Mesenchymal stem cell (in vitro differentiated cells and primary cell): ENCODE measurements around the gene HHEX.
"Not testable (repeated sequence)": the region's sequence is repeated elsewhere in the genome, so short reads cannot be mapped to it uniquely, and the experiment has no call there.

Experiments used
- DNase-seq: peaks from one replicate; pipeline ENCODE4 v3.0.0-alpha.2; 2013
- H2AFZ ChIP-seq: one replicate; pipeline ENCODE4 v1.6.1; 2013; ENCODE audit warnings: low read depth, mild to moderate bottlenecking, control low read depth, inconsistent platforms, low read length, moderate library complexity
- H2AK5ac ChIP-seq: 2 replicates; pipeline ENCODE4 v1.6.1; 2013; ENCODE audit warnings: low read length, moderate library complexity, mild to moderate bottlenecking, inconsistent platforms; ENCODE audit not compliant: severe bottlenecking
- H2BK120ac ChIP-seq: one replicate; pipeline ENCODE4 v1.6.1; 2013; ENCODE audit warnings: low read depth, mild to moderate bottlenecking, inconsistent platforms, low read length, moderate library complexity
- H2BK12ac ChIP-seq, 2 experiments: one replicate each; pipeline ENCODE4 v1.6.1; 2013; ENCODE audit warnings: inconsistent platforms in 2 of 2, low read length in 2 of 2, mild to moderate bottlenecking in 2 of 2, moderate library complexity in 2 of 2, control low read depth in 1 of 2
- H2BK15ac ChIP-seq: one replicate; pipeline ENCODE4 v1.6.1; 2013; ENCODE audit warnings: mild to moderate bottlenecking, low read depth, inconsistent platforms; ENCODE audit not compliant: poor library complexity, severe bottlenecking
- H2BK5ac ChIP-seq: 2 replicates; pipeline ENCODE4 v1.6.1; 2013; ENCODE audit warnings: low read depth, mild to moderate bottlenecking, low read length, control low read depth, inconsistent platforms; ENCODE audit not compliant: poor library complexity, severe bottlenecking
- H3K14ac ChIP-seq, 2 experiments: one replicate each; pipeline ENCODE4 v1.6.1; 2013; ENCODE audit warnings: inconsistent platforms in 2 of 2, low read length in 2 of 2, control low read depth in 1 of 2, mild to moderate bottlenecking in 1 of 2, moderate library complexity in 1 of 2
- H3K18ac ChIP-seq, 2 experiments: one replicate each; pipeline ENCODE4 v1.6.1; 2013; ENCODE audit warnings: inconsistent platforms in 2 of 2, low read length in 2 of 2, control low read depth in 1 of 2, low read depth in 1 of 2, mild to moderate bottlenecking in 1 of 2
- H3K23ac ChIP-seq, 2 experiments: one replicate each; pipeline ENCODE4 v1.6.1; 2013; ENCODE audit warnings: inconsistent platforms in 2 of 2, low read length in 2 of 2, mild to moderate bottlenecking in 2 of 2, moderate library complexity in 2 of 2, control low read depth in 1 of 2
- H3K27ac ChIP-seq: 2 replicates; pipeline ENCODE4 v1.5.1; 2013; ENCODE audit warnings: mild to moderate bottlenecking, moderate library complexity, low read length, control low read depth, inconsistent platforms; ENCODE audit not compliant: poor library complexity, severe bottlenecking
- H3K27me3 ChIP-seq, 2 experiments: 2 replicates each; pipeline versions ENCODE4 v1.6.1 to v1.7.0; 2013; ENCODE audit warnings: low read length in 2 of 2, mild to moderate bottlenecking in 2 of 2, moderate library complexity in 2 of 2, control low read depth in 1 of 2, inconsistent platforms in 1 of 2; ENCODE audit not compliant: control insufficient read depth in 1 of 2, insufficient read depth in 1 of 2
- H3K36me3 ChIP-seq, 2 experiments: 2 replicates each; pipeline versions ENCODE4 v1.6.1 to v1.7.0; 2013; ENCODE audit warnings: low read length in 2 of 2, control low read depth in 1 of 2, inconsistent platforms in 1 of 2, low read depth in 1 of 2, mild to moderate bottlenecking in 1 of 2; ENCODE audit not compliant: insufficient read depth in 2 of 2, control insufficient read depth in 1 of 2
- H3K4ac ChIP-seq, 2 experiments: one replicate each; pipeline ENCODE4 v1.6.1; 2013; ENCODE audit warnings: inconsistent platforms in 2 of 2, low read length in 2 of 2, mild to moderate bottlenecking in 2 of 2, moderate library complexity in 2 of 2, control low read depth in 1 of 2, low read depth in 1 of 2
- H3K4me1 ChIP-seq: 2 replicates; pipeline ENCODE4 v1.6.1; 2013; ENCODE audit warnings: low read depth, low read length, control low read depth; ENCODE audit not compliant: control insufficient read depth, insufficient read depth
- H3K4me2 ChIP-seq: 2 replicates; pipeline ENCODE4 v1.6.1; 2013; ENCODE audit warnings: low read length, mild to moderate bottlenecking, inconsistent platforms; ENCODE audit not compliant: poor library complexity, severe bottlenecking
- H3K4me3 ChIP-seq, 2 experiments: 2 replicates each; pipeline versions ENCODE4 v1.5.1 to v1.7.0; 2013; ENCODE audit warnings: low read length in 2 of 2, mild to moderate bottlenecking in 2 of 2, control low read depth in 1 of 2, low read depth in 1 of 2; ENCODE audit not compliant: insufficient read depth in 1 of 2
- H3K79me1 ChIP-seq: replicated peaks from 2 replicates; pipeline ENCODE4 v1.6.1; 2013; ENCODE audit warnings: mild to moderate bottlenecking, control low read depth, low read length, inconsistent platforms; ENCODE audit not compliant: poor library complexity, severe bottlenecking
- H3K9ac ChIP-seq: 2 replicates; pipeline ENCODE4 v1.7.0; 2013; ENCODE audit warnings: mild to moderate bottlenecking, low read length, moderate library complexity
- H3K9me3 ChIP-seq: 2 replicates; pipeline ENCODE4 v1.7.0; 2013; ENCODE audit warnings: mild to moderate bottlenecking, low read length; ENCODE audit not compliant: control insufficient read depth
- H4K8ac ChIP-seq: one replicate; pipeline ENCODE4 v1.6.1; 2013; ENCODE audit warnings: inconsistent platforms, mild to moderate bottlenecking, low read length, moderate library complexity
- H4K91ac ChIP-seq: one replicate; pipeline ENCODE4 v1.6.1; 2013; ENCODE audit warnings: mild to moderate bottlenecking, low read length, inconsistent platforms
- WGBS: methylation state at CpG from one replicate; pipeline ENCODE4 v1.1.7; 2013; ENCODE audit warnings: mixed read lengths; 5-methylcytosine and 5-hydroxymethylcytosine counted together

The HHEX gene

DNA sequence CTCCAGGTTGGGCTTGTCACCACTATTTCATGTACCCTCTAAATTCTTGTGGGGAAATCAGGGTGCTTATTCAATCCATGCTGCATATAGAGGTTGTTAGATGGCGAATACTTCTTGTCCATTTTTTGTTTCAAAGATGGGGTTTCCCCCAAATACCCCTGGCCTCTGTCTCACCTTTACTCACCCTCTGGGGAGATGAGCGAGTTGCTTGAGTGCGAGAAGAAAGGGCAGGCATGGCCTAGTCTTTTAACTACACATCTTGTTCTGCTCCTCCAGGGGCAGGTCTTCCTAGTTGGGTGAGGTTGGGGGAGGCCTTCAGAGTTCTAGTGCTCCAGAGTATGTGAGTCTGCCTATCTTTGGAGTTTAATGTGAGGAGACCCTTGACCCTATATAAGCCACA, 46.2 kb downstream of the HHEX start:
- no peak overlapping the region for H4K8ac ChIP-seq
- H3K27me3 ChIP-seq: peaks cover 3 to 11% of the 10 kb centered on the region in 2 experiments
- no peaks in the 10 kb centered on the region for H3K36me3 ChIP-seq
- no peak overlapping the region for H3K4me3 ChIP-seq
- H3K79me1 ChIP-seq: no peaks in the 10 kb centered on the region
- WGBS: 80% methylated on average over 1 of the region's 3 CpGs
- no peaks in the 10 kb centered on the region for H3K9me3 ChIP-seq
- H3K14ac ChIP-seq: no peak overlapping the region
- no peak overlapping the region for H2AFZ ChIP-seq
- H3K9ac ChIP-seq: no peak overlapping the region
- no peak overlapping the region for H2BK15ac ChIP-seq
- H2BK12ac ChIP-seq: no peak overlapping the region
- H2BK5ac ChIP-seq: no peak overlapping the region
- H3K27ac ChIP-seq: no peak overlapping the region
- no peak overlapping the region for H3K23ac ChIP-seq
- DNase-seq: no peak
- H3K4me2 ChIP-seq: no peak overlapping the region
- H2AK5ac ChIP-seq: no peak overlapping the region
- H4K91ac ChIP-seq: no peak overlapping the region
- H3K4ac ChIP-seq: no peak overlapping the region
- no peak overlapping the region for H2BK120ac ChIP-seq
- no peaks in the 10 kb centered on the region for H3K4me1 ChIP-seq
- H3K18ac ChIP-seq: no peak overlapping the region

DNA sequence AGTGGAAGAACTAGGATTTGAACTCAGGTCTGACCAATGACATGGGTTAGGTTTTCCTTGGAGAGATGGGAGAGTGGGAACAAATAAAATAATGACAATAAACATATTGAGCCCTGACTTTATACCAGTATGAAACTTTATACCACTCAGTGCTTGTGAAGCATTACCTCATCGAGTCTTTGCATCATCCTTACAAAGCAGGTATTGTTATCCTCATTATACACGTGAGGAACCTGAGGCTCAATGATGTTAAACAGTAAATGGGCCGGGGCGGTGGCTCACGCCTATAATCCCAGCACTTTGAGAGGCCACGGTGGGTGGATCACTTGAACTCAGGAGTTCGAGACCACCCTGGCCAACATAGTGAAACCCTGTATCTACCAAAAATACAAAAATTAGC, 47.7 kb downstream of the HHEX start:
- no peak overlapping the region for H2AK5ac ChIP-seq
- H3K9me3 ChIP-seq: no peaks in the 10 kb centered on the region
- H3K79me1 ChIP-seq: no peaks in the 10 kb centered on the region
- no peak for DNase-seq
- no peaks in the 10 kb centered on the region for H3K36me3 ChIP-seq
- H3K4me1 ChIP-seq: no peaks in the 10 kb centered on the region
- H3K4ac ChIP-seq: no peak overlapping the region
- no peak overlapping the region for H3K4me3 ChIP-seq
- H3K27me3 ChIP-seq: peaks cover 6 to 16% of the 10 kb centered on the region in 2 experiments
- H4K8ac ChIP-seq: no peak overlapping the region
- no peak overlapping the region for H3K9ac ChIP-seq
- no peak overlapping the region for H3K4me2 ChIP-seq
- no peak overlapping the region for H2BK120ac ChIP-seq
- no peak overlapping the region for H2BK12ac ChIP-seq
- 91% methylated on average over 6 of the region's 7 CpGs for WGBS
- H4K91ac ChIP-seq: no peak overlapping the region
- no peak overlapping the region for H2BK5ac ChIP-seq
- H3K18ac ChIP-seq: no peak overlapping the region
- no peak overlapping the region for H3K27ac ChIP-seq
- H2BK15ac ChIP-seq: no peak overlapping the region
- no peak overlapping the region for H3K23ac ChIP-seq
- no peak overlapping the region for H2AFZ ChIP-seq
- no peak overlapping the region for H3K14ac ChIP-seq

DNA sequence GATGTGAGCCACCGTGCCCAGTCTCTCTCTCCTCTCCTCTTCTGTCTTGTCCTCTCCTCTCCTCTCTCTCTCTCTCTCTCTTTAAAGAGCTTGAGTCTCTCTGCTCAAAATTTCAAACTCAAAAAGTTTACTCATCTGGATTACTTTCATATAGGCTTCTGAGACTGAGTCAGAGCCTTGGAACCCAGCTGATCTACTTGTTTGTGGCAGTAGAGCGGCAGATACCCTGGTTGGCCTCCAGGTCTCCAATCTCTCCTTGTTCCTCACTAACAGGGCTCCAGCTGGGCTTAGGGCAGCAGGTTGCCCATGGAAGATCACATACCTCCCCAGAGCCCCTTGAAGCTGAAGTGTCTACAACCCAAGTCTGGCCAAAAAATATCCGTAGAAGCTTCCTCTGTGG, 51.0 kb downstream of the HHEX start:
- WGBS: 83% methylated on average over 3 of the region's 3 CpGs

DNA sequence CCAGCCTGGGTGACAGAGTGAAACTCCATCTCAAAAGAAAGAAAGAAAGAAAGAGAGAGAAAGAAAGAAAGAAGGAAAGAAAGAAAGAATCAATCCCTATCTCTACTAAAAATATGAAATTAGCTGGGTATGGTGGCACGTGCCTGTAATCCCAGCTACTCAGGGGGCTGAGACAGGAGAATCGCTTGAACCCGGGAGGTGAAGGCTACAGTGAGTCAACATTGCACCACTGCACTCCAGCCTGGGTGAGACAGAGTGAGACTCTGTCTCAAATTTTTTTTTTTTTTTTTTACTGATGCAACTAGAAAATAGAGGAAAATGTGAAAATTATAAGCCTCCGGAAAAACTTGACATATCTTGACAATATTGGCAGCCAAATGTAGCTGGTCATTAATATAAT, 52.0 kb downstream of the HHEX start:
- H2BK15ac ChIP-seq, H3K79me1 ChIP-seq, H3K14ac ChIP-seq, H3K27ac ChIP-seq, H4K91ac ChIP-seq, H4K8ac ChIP-seq, H3K9ac ChIP-seq, H3K4me2 ChIP-seq, H3K18ac ChIP-seq, H2BK5ac ChIP-seq, H2AFZ ChIP-seq, DNase-seq, H3K9me3 ChIP-seq, H2BK12ac ChIP-seq, H3K36me3 ChIP-seq, H2BK120ac ChIP-seq, H3K23ac ChIP-seq, H2AK5ac ChIP-seq, H3K4me3 ChIP-seq, H3K4ac ChIP-seq, H3K4me1 ChIP-seq: not testable (repeated sequence)
- peaks cover 17 to 27% of the 10 kb centered on the region in 2 experiments for H3K27me3 ChIP-seq
- 93% methylated on average over 3 of the region's 4 CpGs for WGBS

More for the DNA sequence above, 51.0 kb downstream of the HHEX start:
- Histone ChIP-seq H2AK5ac (no peak overlapping the region), H3K18ac (no peak overlapping the region), H4K8ac (no peak overlapping the region), H3K23ac (no peak overlapping the region), H3K4me1 (no peaks in the 10 kb centered on the region), H3K36me3 (no peaks in the 10 kb centered on the region), H2BK5ac (no peak overlapping the region), H3K27me3 (peaks cover 16 to 27% of the 10 kb centered on the region in 2 experiments), H2AFZ (no peak overlapping the region), H3K9me3 (no peaks in the 10 kb centered on the region), H3K79me1 (no peaks in the 10 kb centered on the region), H2BK12ac (no peak overlapping the region), H3K9ac (no peak overlapping the region), H3K27ac (no peak overlapping the region), H3K4ac (no peak overlapping the region), H2BK120ac (no peak overlapping the region), H3K4me3 (no peak overlapping the region), H2BK15ac (no peak overlapping the region), H3K14ac (no peak overlapping the region), H3K4me2 (no peak overlapping the region), H4K91ac (no peak overlapping the region)
- DNase-seq: no peak
